GM18498 (cell line): ENCODE results near the gene PDCD11.

Source experiments
- ATAC-seq: cut with Tn5 transposase; IDR thresholded peaks from one replicate; pipeline ENCODE4 v1.9.1; 2021; ENCODE audit warnings: mild to moderate bottlenecking, moderate library complexity; ENCODE audit not compliant: unreplicated experiment

The PDCD11 gene

GRCh38 chr10:103448746-103449145 lies 52.3 kb downstream of the PDCD11 start:
- ATAC-seq, result no peak

- no peak for ATAC-seq
These were observed 53.0 kb downstream of the PDCD11 start for GRCh38 chr10:103449208-103450144.

GRCh38 chr10:103450201-103450695 lies 53.8 kb downstream of the PDCD11 start:
- no peak for ATAC-seq

GRCh38 chr10:103451091-103451813 lies 54.8 kb downstream of the PDCD11 start:
- ATAC-seq, result no peak

- peak; percentile 70 for ATAC-seq
These were observed 55.5 kb downstream of the PDCD11 start, which contains the start of gene CALHM2 for GRCh38 chr10:103451831-103452505. CALHM2 (minus strand) TSS chr10:103452370; CDS start chr10:103449941, 2,429 bp downstream.

GRCh38 chr10:103452506-103453230 lies 56.2 kb downstream of the PDCD11 start:
- no peak for ATAC-seq

- no peak for ATAC-seq
These were observed 57.6 kb downstream of the PDCD11 start for GRCh38 chr10:103454026-103454425.

- ATAC-seq, result no peak
These were observed 58.8 kb downstream of the PDCD11 start for GRCh38 chr10:103455235-103455634.

GRCh38 chr10:103456074-103456660 lies 59.7 kb downstream of the PDCD11 start:
- no peak for ATAC-seq

- ATAC-seq, result no peak
These were observed 60.8 kb downstream of the PDCD11 start for GRCh38 chr10:103457176-103457712.

- ATAC-seq, result no peak
These were observed 61.6 kb downstream of the PDCD11 start for GRCh38 chr10:103457896-103458583.

GRCh38 chr10:103458720-103459119 lies 62.3 kb downstream of the PDCD11 start, which contains the start of gene CALHM1:
CALHM1 (minus strand) TSS chr10:103458900; CDS start chr10:103458751, 149 bp downstream.
- ATAC-seq, result peak; percentile 55

GRCh38 chr10:103459615-103460014 lies 63.2 kb downstream of the PDCD11 start:
- no peak for ATAC-seq

- ATAC-seq, result no peak
These were observed 67.1 kb downstream of the PDCD11 start for GRCh38 chr10:103463499-103463898.

- ATAC-seq, result no peak
These were observed 69.2 kb downstream of the PDCD11 start for GRCh38 chr10:103465411-103466179.

- ATAC-seq, result no peak
These were observed 70.3 kb downstream of the PDCD11 start for GRCh38 chr10:103466734-103467133.

- ATAC-seq, result no peak
These were observed 71.0 kb downstream of the PDCD11 start for GRCh38 chr10:103467406-103467805.

- ATAC-seq, result no peak
These were observed 72.8 kb downstream of the PDCD11 start for GRCh38 chr10:103469201-103469600.
